ENCODE data around the gene B3GALNT1.
"Not testable (repeated sequence)": the region's sequence is repeated elsewhere in the genome, so short reads cannot be mapped to it uniquely, and the experiment has no call there.

B3GALNT1 gene

DNA sequence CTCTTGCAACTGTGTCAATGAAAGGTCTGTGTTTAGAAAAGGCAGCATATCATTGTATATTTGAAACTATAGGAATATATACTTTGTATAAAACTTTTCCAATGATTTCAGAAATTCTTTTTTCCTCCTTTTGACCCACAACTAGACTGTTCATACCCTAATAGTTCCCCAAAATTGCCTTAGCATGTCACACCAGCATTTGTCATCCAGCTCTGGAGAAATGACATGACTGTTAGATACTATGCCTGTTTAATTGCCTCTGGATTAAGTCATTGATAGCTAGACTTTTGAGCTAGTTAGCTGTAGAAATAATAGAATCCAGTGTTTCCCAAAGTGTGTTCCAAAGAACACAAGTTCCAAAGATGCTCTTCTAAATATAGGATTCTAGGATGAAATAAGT is 32.4 kb downstream of the B3GALNT1 start:
- no peak for DNase-seq

GRCh38 chr3:161072211-161072621 is 32.9 kb downstream of the B3GALNT1 start:
- DNase-seq = no peak

DNA sequence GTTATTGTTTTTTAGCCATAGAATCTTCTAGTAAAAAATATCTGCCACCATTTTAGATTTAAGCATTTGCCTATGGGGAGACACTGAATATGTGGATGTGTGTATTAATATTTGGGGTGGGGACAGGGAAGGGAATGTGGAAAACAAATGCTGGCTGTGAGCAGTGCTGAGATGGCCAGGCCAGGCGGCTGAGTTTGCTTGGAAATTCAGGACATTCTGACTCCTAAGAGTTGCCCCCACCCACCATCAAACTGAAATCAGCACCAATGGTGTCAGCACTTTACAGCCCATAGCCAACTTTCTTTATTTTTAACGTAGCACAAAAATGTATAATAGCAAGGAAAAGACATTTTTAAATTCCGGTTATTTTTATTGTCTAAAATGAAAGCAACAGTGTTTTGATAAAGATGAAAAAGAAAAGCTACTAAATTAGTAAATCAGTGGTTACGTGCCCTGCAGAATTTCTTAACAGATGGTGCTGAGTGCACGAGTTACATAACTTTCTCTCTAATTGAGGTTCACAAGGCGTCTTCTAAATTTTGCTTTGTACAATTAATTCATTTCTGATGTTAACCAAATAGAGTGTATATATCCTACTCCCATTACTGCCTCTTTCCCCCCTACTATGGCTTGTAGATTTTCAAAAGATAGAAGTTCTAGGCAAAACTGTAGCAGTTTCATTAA is 34.0 kb downstream of the B3GALNT1 start:
- DNase-seq = no peak

DNA sequence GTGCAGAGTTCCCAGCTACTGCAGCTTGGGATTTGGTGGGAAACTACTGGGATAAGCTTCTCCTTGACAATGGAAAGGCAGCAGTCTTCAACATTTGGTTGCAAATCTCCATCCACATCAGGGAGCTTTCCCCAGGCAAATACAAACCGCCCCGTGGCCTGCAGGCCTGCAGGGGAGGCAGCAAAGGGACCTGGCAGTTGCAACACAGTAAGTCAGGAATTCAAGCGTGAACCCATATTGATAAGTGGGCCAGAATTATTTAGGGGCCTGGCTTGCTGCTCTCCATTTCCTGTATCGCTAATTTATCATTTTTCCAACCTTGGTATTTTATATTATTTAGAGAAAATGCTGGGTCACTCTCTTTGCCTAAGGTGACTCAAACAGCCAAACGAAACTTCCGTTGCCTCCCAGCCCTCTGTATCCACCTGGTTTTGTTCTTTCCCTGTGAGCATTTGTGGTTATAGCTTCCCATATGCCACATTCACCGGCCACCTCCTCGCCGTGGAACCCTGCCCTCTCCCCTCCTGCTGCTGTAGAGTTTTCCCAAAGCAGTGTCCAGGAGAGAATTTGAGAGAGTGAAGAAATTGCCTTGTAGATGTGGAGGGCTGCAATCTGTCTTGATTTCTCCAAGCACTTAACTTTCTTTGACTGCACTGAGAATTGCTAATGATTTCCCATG is 34.8 kb downstream of the B3GALNT1 start:
- no peak for DNase-seq

DNA sequence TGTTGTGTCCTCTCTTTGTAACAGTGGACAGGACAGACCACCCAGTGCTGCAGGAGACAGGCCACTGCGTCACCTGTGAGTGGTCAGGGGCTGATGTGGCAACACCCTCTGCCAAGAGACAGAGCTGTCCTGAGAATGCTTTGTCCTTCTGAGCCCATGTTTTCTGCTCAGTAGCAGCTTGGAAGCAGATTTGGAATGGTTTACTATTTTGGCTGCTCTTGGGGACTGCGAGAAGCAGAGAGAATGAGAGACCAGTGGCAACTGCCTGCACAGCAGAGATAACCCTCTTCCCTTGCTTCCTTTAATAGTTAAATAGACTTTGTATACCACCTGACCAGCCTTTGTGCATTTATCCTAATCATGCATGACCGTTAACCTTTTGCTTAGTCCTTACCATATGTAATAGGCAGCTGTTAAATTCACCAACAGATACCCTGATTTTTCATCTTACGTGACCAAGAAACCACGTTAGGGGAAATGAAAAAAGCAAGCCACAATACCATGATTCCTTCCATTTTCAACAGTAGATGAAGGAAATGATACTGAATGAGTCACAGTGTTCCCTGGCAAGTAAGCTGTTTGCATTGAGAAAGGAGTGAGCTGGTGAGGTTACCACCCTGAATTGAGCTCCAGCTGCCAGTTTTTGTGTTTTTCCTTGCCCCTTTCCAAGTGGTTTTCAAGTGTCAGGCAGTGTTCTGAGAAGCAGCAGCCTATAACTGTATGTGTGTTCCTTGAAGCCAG is 35.5 kb downstream of the B3GALNT1 start:
- DNase-seq = no peak

- DNase-seq = no peak
Observed at GRCh38 chr3:161067335-161067734, 37.8 kb downstream of the B3GALNT1 start.

DNA sequence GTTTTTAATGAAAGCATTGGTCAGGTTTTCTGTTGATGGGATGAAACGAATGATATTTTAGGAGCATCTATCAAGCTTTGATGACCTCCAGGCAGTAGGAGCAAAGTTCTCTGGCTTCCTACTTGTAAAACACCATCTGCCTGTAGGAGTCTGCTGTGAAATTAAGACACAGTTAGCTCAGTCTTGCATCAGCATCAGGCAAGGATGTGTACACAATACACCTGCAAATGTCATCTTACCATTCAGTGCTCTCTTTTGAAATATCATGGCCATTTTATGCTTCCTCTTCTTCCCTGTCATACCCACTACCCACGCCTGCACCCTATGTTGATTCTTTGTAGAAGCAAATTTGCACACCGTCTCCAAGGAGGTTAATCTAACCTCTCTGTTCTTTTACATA is 38.2 kb downstream of the B3GALNT1 start:
- DNase-seq = no peak

- DNase-seq = no peak
Observed at GRCh38 chr3:161064413-161064812, 40.7 kb downstream of the B3GALNT1 start.

- DNase-seq = no peak
Observed at GRCh38 chr3:161054860-161055604, 50.1 kb downstream of the B3GALNT1 start.

GRCh38 chr3:161051856-161052255 is 53.3 kb downstream of the B3GALNT1 start:
- no peak for DNase-seq

- no peak for DNase-seq
Observed at GRCh38 chr3:161050935-161051334, 54.2 kb downstream of the B3GALNT1 start.

- no peak for DNase-seq
Observed at GRCh38 chr3:161049683-161050248, 55.4 kb downstream of the B3GALNT1 start.

DNA sequence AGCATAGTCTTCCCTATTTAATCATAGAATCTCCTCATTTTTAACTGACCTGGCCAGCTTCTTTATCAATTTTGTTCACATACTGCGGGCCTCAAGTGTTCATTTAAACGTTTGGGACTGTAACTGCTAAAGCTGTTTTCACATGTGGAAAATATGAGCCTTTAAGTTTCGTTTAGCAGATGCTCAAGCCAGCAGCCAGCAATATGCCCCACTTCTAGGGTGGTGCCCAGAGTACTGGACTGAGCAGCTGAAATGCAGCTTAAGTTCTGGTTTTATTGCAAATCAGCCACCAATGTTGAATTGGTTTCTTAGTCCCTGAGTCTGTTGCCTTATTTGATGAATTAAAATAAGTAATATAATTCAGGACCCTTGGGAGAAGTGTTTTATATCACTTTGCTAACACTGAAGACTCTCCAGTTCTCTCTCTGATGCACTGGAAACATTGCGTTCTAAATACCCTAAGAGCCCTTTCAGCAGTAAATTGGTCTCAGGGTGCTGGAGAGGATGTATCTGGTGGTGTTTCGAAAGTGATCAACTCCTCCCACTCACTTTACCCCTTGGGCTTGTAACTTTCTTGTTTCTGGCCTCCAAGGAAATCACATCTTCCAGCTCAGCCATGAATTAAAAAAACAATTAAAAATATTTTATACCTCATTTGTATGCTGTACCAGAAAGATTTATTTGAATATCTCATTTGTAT is 61.7 kb downstream of the B3GALNT1 start:
- DNase-seq = no peak

DNA sequence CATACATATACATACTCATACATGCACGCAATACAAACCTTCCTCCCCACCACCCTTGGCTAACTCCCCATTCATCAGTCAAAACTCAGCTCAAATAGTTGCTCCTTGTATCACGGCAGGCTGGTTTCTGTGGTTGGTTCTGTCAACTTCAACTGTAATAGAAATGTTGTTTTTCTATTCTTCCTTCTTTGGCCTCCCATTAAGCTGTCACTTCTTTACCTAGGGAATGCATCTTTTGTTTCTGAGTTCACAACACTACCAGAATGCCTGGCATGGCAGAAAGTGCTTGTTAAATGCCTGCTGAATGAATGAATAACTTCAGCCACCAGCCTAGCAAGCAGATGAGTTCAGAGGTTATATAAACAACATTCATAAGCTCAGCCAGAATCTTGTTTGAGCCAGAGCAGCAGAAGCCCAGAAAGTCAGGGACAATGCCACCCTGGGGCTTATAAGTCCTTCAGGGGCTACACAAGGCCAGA is 63.1 kb downstream of the B3GALNT1 start:
- DNase-seq = no peak

DNA sequence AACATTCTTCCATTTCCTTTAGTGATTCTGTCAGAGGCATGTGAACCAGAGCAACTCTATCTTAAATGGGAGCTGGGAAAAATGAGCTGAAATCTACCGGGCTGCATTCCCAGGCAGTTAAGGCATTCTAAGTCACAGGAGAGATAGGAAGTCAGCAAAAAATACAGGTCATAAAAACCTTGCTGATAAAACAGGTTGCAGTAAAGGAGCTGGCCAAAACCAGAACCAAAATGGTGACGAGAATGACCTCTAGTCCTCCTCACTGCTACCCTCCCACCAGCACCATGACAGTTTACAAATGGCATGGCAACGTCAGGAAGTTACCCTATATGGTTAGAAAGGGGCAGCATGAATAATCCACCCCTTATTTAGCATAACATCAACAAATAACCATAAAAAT is 66.4 kb downstream of the B3GALNT1 start:
- no peak for DNase-seq

DNA sequence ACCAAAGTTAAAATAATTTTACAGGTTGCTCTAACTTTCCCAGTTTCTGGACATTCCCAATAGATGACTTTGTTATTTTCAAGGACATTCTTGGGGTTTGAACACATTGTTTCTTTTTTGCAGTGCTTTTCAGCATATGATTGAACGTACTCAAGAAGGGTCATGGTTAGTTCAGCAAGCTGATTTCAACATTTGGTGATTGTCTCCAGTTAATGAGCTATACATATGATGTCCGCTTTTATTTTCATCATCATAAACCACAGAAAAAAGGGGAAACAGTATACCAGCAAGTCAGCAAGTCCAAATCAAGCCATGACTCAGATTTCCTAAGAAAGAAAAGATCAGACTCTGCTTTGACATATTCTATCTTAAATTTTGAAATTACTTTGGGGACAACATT is 69.4 kb downstream of the B3GALNT1 start:
- DNase-seq = no peak

- not testable (repeated sequence) for DNase-seq
Observed at GRCh38 chr3:161034913-161035550, 70.1 kb downstream of the B3GALNT1 start.

All from activated CD4-positive, alpha-beta T cell treated with anti-CD3 and anti-CD28 coated beads for 1 hour (primary cell).